ENCODE results near the gene TLR5.

DNA sequence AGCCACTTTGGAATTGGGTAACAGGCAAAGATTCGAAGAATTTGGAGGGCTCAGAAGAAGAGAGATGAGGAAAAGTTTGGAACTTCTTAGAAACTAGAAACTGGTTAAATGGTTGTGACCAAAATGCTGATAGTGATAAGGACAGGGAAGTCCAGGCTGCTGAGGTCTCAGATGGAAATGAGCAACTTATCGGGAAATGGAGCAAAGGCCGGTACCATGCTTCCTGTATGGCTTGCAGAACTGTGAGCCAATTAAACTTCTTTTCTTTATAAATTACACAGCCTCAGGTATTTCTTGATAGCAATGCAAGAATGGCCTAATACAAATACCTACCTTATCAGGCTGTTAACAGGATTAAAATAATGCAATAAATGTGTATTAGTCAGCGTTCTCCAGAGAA lies 9.4 kb upstream of the TLR5 start:
- TF ChIP-seq, protein P1, sequence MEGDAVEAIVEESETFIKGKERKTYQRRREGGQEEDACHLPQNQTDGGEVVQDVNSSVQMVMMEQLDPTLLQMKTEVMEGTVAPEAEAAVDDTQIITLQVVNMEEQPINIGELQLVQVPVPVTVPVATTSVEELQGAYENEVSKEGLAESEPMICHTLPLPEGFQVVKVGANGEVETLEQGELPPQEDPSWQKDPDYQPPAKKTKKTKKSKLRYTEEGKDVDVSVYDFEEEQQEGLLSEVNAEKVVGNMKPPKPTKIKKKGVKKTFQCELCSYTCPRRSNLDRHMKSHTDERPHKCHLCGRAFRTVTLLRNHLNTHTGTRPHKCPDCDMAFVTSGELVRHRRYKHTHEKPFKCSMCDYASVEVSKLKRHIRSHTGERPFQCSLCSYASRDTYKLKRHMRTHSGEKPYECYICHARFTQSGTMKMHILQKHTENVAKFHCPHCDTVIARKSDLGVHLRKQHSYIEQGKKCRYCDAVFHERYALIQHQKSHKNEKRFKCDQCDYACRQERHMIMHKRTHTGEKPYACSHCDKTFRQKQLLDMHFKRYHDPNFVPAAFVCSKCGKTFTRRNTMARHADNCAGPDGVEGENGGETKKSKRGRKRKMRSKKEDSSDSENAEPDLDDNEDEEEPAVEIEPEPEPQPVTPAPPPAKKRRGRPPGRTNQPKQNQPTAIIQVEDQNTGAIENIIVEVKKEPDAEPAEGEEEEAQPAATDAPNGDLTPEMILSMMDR (IDR thresholded peaks at IDR 0.05): no peak
- no peak for TF ChIP-seq POLR2A (IDR thresholded peaks at IDR 0.05)

All from testis (tissue), 2 donors.